H1 (cell line): Measurements from ENCODE around the gene ZMYND10. TPM values are rescaled to one million over a fixed set of nuclear protein-coding genes. Genes with fewer than 3 reads are reported as not detected.

Experiments
- CTCF ChIA-PET: fragments of 300-600 bp; sonication (Branson Sonifier 250); formaldehyde crosslinking; loops from one replicate; lab custom pipeline; 2021; ENCODE audit not compliant: partially characterized antibody; lab: Charles Lee
- POLR2A ChIA-PET: fragments of 300-600 bp; sonication (Branson Sonifier 250); formaldehyde crosslinking; loops from one replicate; lab custom pipeline; 2021; ENCODE audit warnings: inconsistent platforms; ENCODE audit not compliant: partially characterized antibody; lab: Charles Lee
- DNase-seq, 2 experiments: peaks; one replicate each; pipeline versions ENCODE4 v3.0.0 to v3.0.0-alpha.2; 2010 to 2022; ENCODE audit warnings: low spot score in 2 of 2, low read depth in 1 of 2, mixed read lengths in 1 of 2
- FAIRE-seq: peaks from 2 replicates; lab custom pipeline; 2011; peaks lifted over from hg19 to GRCh38; lab: Jason Lieb, UNC
- H2AFZ ChIP-seq: 2 replicates; pipeline ENCODE4 v1.8.1; 2012; ENCODE audit warnings: low read length, inconsistent platforms
- H2AK5ac ChIP-seq: 2 replicates; pipeline ENCODE4 v1.6.1; 2013; ENCODE audit warnings: low read depth, low read length
- H2BK120ac ChIP-seq: replicated peaks from 2 replicates; pipeline ENCODE3; 2013; ENCODE audit warnings: low read depth, low read length, inconsistent platforms
- H2BK12ac ChIP-seq: 2 replicates; pipeline ENCODE4 v1.6.1; 2013; ENCODE audit warnings: low read depth, low read length
- H2BK15ac ChIP-seq: 2 replicates; pipeline ENCODE4 v1.6.1; 2013; ENCODE audit warnings: low read length
- H2BK20ac ChIP-seq: 2 replicates; pipeline ENCODE4 v1.6.1; 2013; ENCODE audit warnings: low read length
- H2BK5ac ChIP-seq: 2 replicates; pipeline ENCODE4 v1.6.1; 2013; ENCODE audit warnings: low read depth, low read length
- H3K14ac ChIP-seq: 2 replicates; pipeline ENCODE4 v1.6.1; 2013; ENCODE audit warnings: inconsistent platforms; ENCODE audit not compliant: insufficient read length
- H3K18ac ChIP-seq: 2 replicates; pipeline ENCODE4 v1.6.1; 2013; ENCODE audit warnings: low read length; ENCODE audit errors: extremely low read depth
- H3K23ac ChIP-seq: 2 replicates; pipeline ENCODE4 v1.6.1; 2013; ENCODE audit warnings: inconsistent platforms; ENCODE audit not compliant: insufficient read length
- H3K23me2 ChIP-seq: 2 replicates; pipeline ENCODE4 v1.6.1; 2013; ENCODE audit warnings: low read depth, low read length
- H3K27ac ChIP-seq: 2 replicates; pipeline ENCODE4 v1.6.1; 2011; ENCODE audit warnings: low read depth, low read length, inconsistent platforms
- H3K27me3 ChIP-seq, 4 experiments: replicated peaks in 1 of 4; 1 replicate in 1 of 4; 2 replicates in 3 of 4; pipeline versions ENCODE4 v1.6.1 to v1.8.1; 2011 to 2013; ENCODE audit warnings: low read length in 3 of 4, mild to moderate bottlenecking in 3 of 4, inconsistent platforms in 2 of 4, mixed read lengths in 2 of 4, moderate library complexity in 1 of 4; ENCODE audit not compliant: control insufficient read depth in 3 of 4, insufficient read depth in 3 of 4; ENCODE audit errors: extremely low read depth in 1 of 4
- H3K36me3 ChIP-seq, 4 experiments: 2 replicates each; pipeline versions ENCODE4 v1.6.1 to v1.8.1; 2011 to 2013; ENCODE audit warnings: mild to moderate bottlenecking in 4 of 4, low read length in 3 of 4, moderate library complexity in 2 of 4, control low read depth in 1 of 4, inconsistent platforms in 1 of 4; ENCODE audit not compliant: insufficient read depth in 4 of 4, control insufficient read depth in 2 of 4
- H3K4ac ChIP-seq: replicated peaks from 2 replicates; pipeline ENCODE3; 2013; ENCODE audit warnings: low read length, low read depth, mixed read lengths, inconsistent platforms; ENCODE audit not compliant: insufficient read length
- H3K4me1 ChIP-seq, 4 experiments: replicated peaks in 1 of 4; 1 replicate in 1 of 4; 2 replicates in 3 of 4; pipeline versions ENCODE4 v1.6.1 to v1.8.1; 2011 to 2013; ENCODE audit warnings: low read length in 3 of 4, inconsistent platforms in 2 of 4, mixed read lengths in 1 of 4; ENCODE audit not compliant: insufficient read depth in 4 of 4, control insufficient read depth in 3 of 4
- H3K4me2 ChIP-seq, 2 experiments: 2 replicates each; pipeline versions ENCODE4 v1.6.1 to v1.8.1; 2011 to 2013; ENCODE audit warnings: low read depth in 2 of 2, low read length in 2 of 2, control low read depth in 1 of 2, inconsistent platforms in 1 of 2, mild to moderate bottlenecking in 1 of 2; ENCODE audit not compliant: insufficient read depth in 1 of 2
- H3K4me3 ChIP-seq, 4 experiments: fragments of 200-600, 300-600 bp in 1 of 4; sonication (generic), shearing (Covaris generic), sonication (Bioruptor Twin) in 1 of 4; 2 replicates each; pipeline versions ENCODE4 v1.5.1 to v1.8.1; 2011 to 2016; ENCODE audit warnings: low read length in 4 of 4, low read depth in 3 of 4, control low read depth in 2 of 4, inconsistent platforms in 2 of 4, mild to moderate bottlenecking in 2 of 4, mixed read lengths in 1 of 4, moderate library complexity in 1 of 4; ENCODE audit not compliant: insufficient read depth in 2 of 4; ENCODE audit errors: extremely low read depth in 1 of 4
- H3K56ac ChIP-seq: replicated peaks from 2 replicates; pipeline ENCODE3; 2013; ENCODE audit warnings: low read depth, mild to moderate bottlenecking, mixed read lengths, low read length, inconsistent platforms; ENCODE audit not compliant: insufficient read length
- H3K79me1 ChIP-seq: 2 replicates; pipeline ENCODE4 v1.6.1; 2013; ENCODE audit warnings: low read depth, low read length, control low read depth
- H3K79me2 ChIP-seq, 2 experiments: 2 replicates each; pipeline versions ENCODE4 v1.6.1 to v1.8.1; 2012 to 2013; ENCODE audit warnings: low read length in 2 of 2, mild to moderate bottlenecking in 2 of 2, inconsistent platforms in 1 of 2; ENCODE audit not compliant: insufficient read depth in 2 of 2, control insufficient read depth in 1 of 2
- H3K9ac ChIP-seq, 4 experiments: replicated peaks in 1 of 4; 1 replicate in 1 of 4; 2 replicates in 3 of 4; pipeline versions ENCODE4 v1.6.1 to v1.8.1; 2011 to 2013; ENCODE audit warnings: low read depth in 3 of 4, low read length in 3 of 4, control low read depth in 2 of 4, mild to moderate bottlenecking in 2 of 4, moderate library complexity in 2 of 4, inconsistent platforms in 1 of 4; ENCODE audit errors: extremely low read depth in 1 of 4
- H3K9me3 ChIP-seq, 2 experiments: 2 replicates each; pipeline versions ENCODE4 v1.6.1 to v1.8.1; 2012 to 2013; ENCODE audit warnings: mild to moderate bottlenecking in 2 of 2, moderate library complexity in 2 of 2, control low read depth in 1 of 2, inconsistent platforms in 1 of 2, low read depth in 1 of 2, low read length in 1 of 2, mixed read lengths in 1 of 2; ENCODE audit not compliant: insufficient read depth in 2 of 2
- H4K20me1 ChIP-seq, 2 experiments: replicated peaks in 1 of 2; 2 replicates each; pipeline versions ENCODE3 to v1.8.1; 2011 to 2013; ENCODE audit warnings: inconsistent platforms in 2 of 2, low read length in 2 of 2, mild to moderate bottlenecking in 1 of 2; ENCODE audit not compliant: insufficient read depth in 2 of 2, control insufficient read depth in 1 of 2
- H4K5ac ChIP-seq: 2 replicates; pipeline ENCODE4 v1.6.1; 2013; ENCODE audit warnings: low read length, low read depth, mixed read lengths, inconsistent platforms; ENCODE audit not compliant: insufficient read length
- H4K8ac ChIP-seq: 2 replicates; pipeline ENCODE4 v1.8.0; 2013; ENCODE audit warnings: mild to moderate bottlenecking, moderate library complexity, low read length, inconsistent platforms; ENCODE audit not compliant: insufficient read depth; ENCODE audit errors: extremely low read depth
- H4K91ac ChIP-seq: replicated peaks from 2 replicates; pipeline ENCODE3; 2013; ENCODE audit warnings: low read length, mixed read lengths, inconsistent platforms; ENCODE audit not compliant: insufficient read length
- CREB1 ChIP-seq: IDR thresholded peaks from 2 replicates; pipeline ENCODE4 v1.6.1; 2012; ENCODE audit warnings: inconsistent platforms
- GTF2F1 ChIP-seq: IDR thresholded peaks from 2 replicates; pipeline ENCODE4 v1.6.1; 2012; ENCODE audit warnings: low read depth, low read length, improper control_type of control experiment, borderline replicate concordance
- HDAC2 ChIP-seq, 2 experiments: fragments of 300-600 bp in 1 of 2; sonication (generic) in 1 of 2; IDR thresholded peaks; 2 replicates each; pipeline ENCODE4 v1.6.1; 2011 to 2012; ENCODE audit warnings: low read depth in 2 of 2, low read length in 2 of 2, mild to moderate bottlenecking in 2 of 2, moderate library complexity in 2 of 2, borderline replicate concordance in 1 of 2, inconsistent platforms in 1 of 2
- KDM1A ChIP-seq: fragments of 200-600, 300-600 bp; sonication (generic); IDR thresholded peaks from 2 replicates; pipeline ENCODE4 v1.7.1; 2016; ENCODE audit warnings: mild to moderate bottlenecking, low read length, borderline replicate concordance
- MAX ChIP-seq: IDR thresholded peaks from 2 replicates; pipeline ENCODE4 v1.6.1; 2012; ENCODE audit warnings: inconsistent platforms
- RBBP5 ChIP-seq: IDR thresholded peaks from 2 replicates; pipeline ENCODE4 v1.7.1; 2012; ENCODE audit warnings: low read depth, mild to moderate bottlenecking, inconsistent platforms, low read length, moderate library complexity, borderline replicate concordance
- SAP30 ChIP-seq: fragments of 300-600 bp; sonication (generic); IDR thresholded peaks from 2 replicates; pipeline ENCODE4 v1.7.1; 2012; ENCODE audit warnings: low read length, moderate library complexity, mild to moderate bottlenecking, inconsistent platforms; ENCODE audit not compliant: insufficient read depth, insufficient replicate concordance
- SIN3A ChIP-seq, 2 experiments: IDR thresholded peaks in 1 of 2; conservative IDR thresholded peaks in 1 of 2; 2 replicates each; pipeline ENCODE4 v1.6.1; 2011 to 2012; ENCODE audit warnings: low read length in 2 of 2, improper control_type of control experiment in 1 of 2, low read depth in 1 of 2, mild to moderate bottlenecking in 1 of 2
- TAF7 ChIP-seq: optimal IDR thresholded peaks from 2 replicates; pipeline ENCODE3; 2011; ENCODE audit warnings: low read depth, mild to moderate bottlenecking, inconsistent platforms, low read length, moderate library complexity, borderline replicate concordance
- TEAD4 ChIP-seq: IDR thresholded peaks from 2 replicates; pipeline ENCODE4 v1.6.1; 2012; ENCODE audit warnings: low read depth, low read length, inconsistent platforms, mixed read lengths
- WGBS, 2 experiments: shearing (Covaris generic) in 1 of 2; methylation state at CpG; one replicate each; pipeline versions ENCODE4 v1.1.6 to v1.1.7; 2013 to 2015; ENCODE audit warnings: low lambda C conversion rate in 2 of 2, mixed read lengths in 2 of 2, inconsistent platforms in 1 of 2, low coverage in 1 of 2, missing lambda C conversion rate in 1 of 2; ENCODE audit not compliant: insufficient replicate concordance in 2 of 2, insufficient coverage in 1 of 2, insufficient read length in 1 of 2; ENCODE audit errors: extremely low coverage in 1 of 2, missing lambda C conversion rate in 1 of 2; 5-methylcytosine and 5-hydroxymethylcytosine counted together
- polyA plus RNA-seq, 7 experiments: library from polyadenylated mRNA; depleted of rRNA in 3 of 7; stranded (reverse) in 5 of 7; unstranded in 2 of 7; fragments of >200 nt in 5 of 7; fragments of 200-250 nt in 2 of 7; gene quantifications; 1 replicate in 5 of 7; 2 replicates in 1 of 7; 4 replicates in 1 of 7; pipeline versions ENCODE4 v1.2.1 to v1.2.3, GENCODE V29; 2011 to 2013; ENCODE audit warnings: missing spikeins in 2 of 7, mixed read lengths in 2 of 7
- total RNA-seq: library from RNA; stranded (reverse); fragmentation: NEBNext Ultra II Directional; extraction: Animal tissue kit (Norgen Biotek cat#: 25700); gene quantifications from 2 replicates; pipeline ENCODE4 v1.2.1, GENCODE V29; 2021

The ZMYND10 gene
- total and polyA plus RNA-seq, 2 of the 8 experiments (the other 6 are each of a cell fraction or from before 2014, with no cell fraction given), result 0.56 to 0.79 TPM

GRCh38 chr3:50294089-50294488 lies 51.4 kb downstream of the ZMYND10 start:
- CTCF ChIA-PET, result interaction anchor here (0.5 to 3.4 kb wide), 5 partner anchors 8 to 394 kb away, joined by 3 to 15 read pairs (median 4); partner anchors contain the start of genes HYAL2 and LSMEM2
- TF ChIP-seq KDM1A (no peak), TAF7 (no peak), RBBP5 (no peak), MAX (no peak), GTF2F1 (no peak), SAP30 (no peak), TEAD4 (no peak), SIN3A (conservative IDR thresholded peaks at IDR 0.05 in 1 of 2, IDR thresholded peaks at IDR 0.05 in 1 of 2; ENCODE audit: low read depth in 1 of 2, low read length in 2 of 2) (no peak), HDAC2 (IDR thresholded peaks at IDR 0.05; ENCODE audit: borderline replicate concordance in 1 of 2, low read depth in 2 of 2, low read length in 2 of 2) (no peak), CREB1 (no peak)

More at GRCh38 chr3:50294089-50294488, 51.4 kb downstream of the ZMYND10 start:
- no peak overlapping the region for H3K9ac ChIP-seq
- no peak overlapping the region for H2AK5ac ChIP-seq
- peaks cover 0 to 11% (median 6%) of the 10 kb centered on the region in 4 experiments; a peak in 5 of 7 replicates for H3K4me1 ChIP-seq
- H4K8ac ChIP-seq, result no peak overlapping the region
- no peak overlapping the region for H2BK5ac ChIP-seq
- H2BK15ac ChIP-seq, result no peak overlapping the region
- H4K20me1 ChIP-seq, result peaks cover 0 to 4% of the 10 kb centered on the region in 2 experiments
- H3K4ac ChIP-seq, result no peak overlapping the region
- no peak overlapping the region for H2BK120ac ChIP-seq
- H3K9me3 ChIP-seq, result no peaks in the 10 kb centered on the region
- no peak overlapping the region for H2BK20ac ChIP-seq
- no peak overlapping the region for H2AFZ ChIP-seq
- H3K27ac ChIP-seq, result no peak overlapping the region
- peaks cover 0 to 15% of the 10 kb centered on the region in 2 experiments; a peak in 3 of 4 replicates for H3K79me2 ChIP-seq
- H3K23ac ChIP-seq, result no peak overlapping the region
- peaks cover 3% of the 10 kb centered on the region; the same call in 1 of the 2 replicates for H3K79me1 ChIP-seq
- WGBS, 2 experiments, result 85% methylated on average over 4 of the region's 4 CpGs; no CpG with 5 or more reads in 1 of the 2 experiments
- H3K18ac ChIP-seq, result no peak overlapping the region
- H4K91ac ChIP-seq, result no peak overlapping the region
- no peak overlapping the region for H3K14ac ChIP-seq
- FAIRE-seq (no peak), DNase-seq (no peak)
- peaks cover 15% of the 10 kb centered on the region for H3K23me2 ChIP-seq
- no peak overlapping the region for H3K56ac ChIP-seq
- H3K27me3 ChIP-seq, result no peaks in the 10 kb centered on the region; a peak in 1 of 7 replicates
- H3K4me2 ChIP-seq, result no peak overlapping the region
- H3K36me3 ChIP-seq, result peaks cover 4 to 12% (median 10%) of the 10 kb centered on the region in 4 experiments
- H4K5ac ChIP-seq, result no peak overlapping the region
- 0 out of 2 replicates have a peak overlapping the region, but pooled peaks have one; percentile 17 for H2BK12ac ChIP-seq
- POLR2A ChIA-PET, result interaction anchor here (1.1 to 3.4 kb wide), 4 partner anchors 26 to 35 kb away, joined by 3 to 29 read pairs (median 10); partner anchors contain the start of genes HYAL2 and TUSC2
- no peak overlapping the region for H3K4me3 ChIP-seq
